Activated CD8-positive, alpha-beta T cell treated with anti-CD3 and anti-CD28 coated beads for 36 hours (primary cell): ENCODE data around the gene CASP6. TPM values are rescaled to one million over a fixed set of nuclear protein-coding genes. Genes with fewer than 3 reads are reported as not detected.

Experiments
- ATAC-seq: fragments of 200-7000 bp; cut with Tn5 transposase; one replicate; pipeline ENCODE4 v1.10.0; 2021; ENCODE audit warnings: mild to moderate bottlenecking, moderate library complexity
- CTCF ChIA-PET: fragments of 350-600 bp; sonication (Branson Sonifier 250); formaldehyde crosslinking; loops from one replicate; lab custom pipeline; 2021; ENCODE audit warnings: antibody characterized with exemption; lab: Charles Lee
- POLR2A ChIA-PET: fragments of 350-600 bp; sonication (Branson Sonifier 250); formaldehyde crosslinking; loops from one replicate; lab custom pipeline; 2021; ENCODE audit warnings: antibody characterized with exemption; lab: Charles Lee
- DNase-seq: peaks from one replicate; pipeline ENCODE4 v3.0.0-alpha.2; 2020
- H3K27ac Mint-ChIP-seq: one replicate; pipeline ENCODE4 v1.8.0; 2021; ENCODE audit warnings: mild to moderate bottlenecking, mixed read lengths
- H3K27me3 Mint-ChIP-seq: one replicate; pipeline ENCODE4 v1.8.0; 2021; ENCODE audit warnings: mixed read lengths
- H3K36me3 Mint-ChIP-seq: one replicate; pipeline ENCODE4 v1.8.0; 2021; ENCODE audit warnings: low read depth, mixed read lengths
- H3K4me1 Mint-ChIP-seq: one replicate; pipeline ENCODE4 v1.8.0; 2021; ENCODE audit warnings: low read depth, mixed read lengths
- H3K4me3 Mint-ChIP-seq: one replicate; pipeline ENCODE4 v1.8.0; 2021; ENCODE audit warnings: mild to moderate bottlenecking, moderate library complexity, mixed read lengths
- H3K9me3 Mint-ChIP-seq: one replicate; pipeline ENCODE4 v1.8.0; 2021; ENCODE audit warnings: mixed read lengths
- intact Hi-C: fragments of 100-400 bp; cut with micrococcal nuclease; formaldehyde crosslinking; loops from one replicate; pipeline ENCODE4 v1.10.0; 2022
- total RNA-seq, 2 experiments: library from RNA; stranded (reverse); gene quantifications; one replicate each; pipeline ENCODE4 v1.2.3, GENCODE V29; 2021
- TF ChIP-seq, protein P1 (sequence below): fragments of 200-600 bp; IDR thresholded peaks from one replicate; pipeline ENCODE4 v1.8.0; 2022; ENCODE audit warnings: antibody characterized with exemption, mild to moderate bottlenecking

Gene CASP6
- total RNA-seq, 2 experiments from 2014 or later: 19.1 to 28.3 TPM

GRCh38 chr4:109675843-109676242 lies 27.4 kb downstream of the CASP6 start:
- TF ChIP-seq, protein P1, sequence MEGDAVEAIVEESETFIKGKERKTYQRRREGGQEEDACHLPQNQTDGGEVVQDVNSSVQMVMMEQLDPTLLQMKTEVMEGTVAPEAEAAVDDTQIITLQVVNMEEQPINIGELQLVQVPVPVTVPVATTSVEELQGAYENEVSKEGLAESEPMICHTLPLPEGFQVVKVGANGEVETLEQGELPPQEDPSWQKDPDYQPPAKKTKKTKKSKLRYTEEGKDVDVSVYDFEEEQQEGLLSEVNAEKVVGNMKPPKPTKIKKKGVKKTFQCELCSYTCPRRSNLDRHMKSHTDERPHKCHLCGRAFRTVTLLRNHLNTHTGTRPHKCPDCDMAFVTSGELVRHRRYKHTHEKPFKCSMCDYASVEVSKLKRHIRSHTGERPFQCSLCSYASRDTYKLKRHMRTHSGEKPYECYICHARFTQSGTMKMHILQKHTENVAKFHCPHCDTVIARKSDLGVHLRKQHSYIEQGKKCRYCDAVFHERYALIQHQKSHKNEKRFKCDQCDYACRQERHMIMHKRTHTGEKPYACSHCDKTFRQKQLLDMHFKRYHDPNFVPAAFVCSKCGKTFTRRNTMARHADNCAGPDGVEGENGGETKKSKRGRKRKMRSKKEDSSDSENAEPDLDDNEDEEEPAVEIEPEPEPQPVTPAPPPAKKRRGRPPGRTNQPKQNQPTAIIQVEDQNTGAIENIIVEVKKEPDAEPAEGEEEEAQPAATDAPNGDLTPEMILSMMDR: no peak

DNA sequence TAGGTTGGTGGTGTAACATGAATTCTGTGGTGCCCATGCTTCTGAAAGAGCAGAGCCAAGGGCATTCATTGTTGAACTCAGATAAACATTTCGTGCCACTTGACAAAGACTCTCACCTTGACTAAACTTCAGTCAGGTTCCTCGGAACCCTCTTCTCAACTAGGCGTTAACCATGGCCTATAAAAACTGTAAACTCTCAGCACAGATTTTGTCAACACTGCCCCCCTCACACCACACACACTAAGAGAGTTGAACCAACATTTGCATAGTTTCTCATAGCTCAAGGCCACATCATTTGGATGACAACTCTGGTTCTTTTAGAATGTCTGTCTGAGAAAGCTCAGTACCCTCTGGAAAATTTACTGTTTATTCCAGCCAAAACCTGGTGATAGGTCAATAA lies 28.1 kb downstream of the CASP6 start:
- intact Hi-C loops: no loop called here
- no peak for DNase-seq
- ChIA-PET POLR2A (interaction anchor here (0.9 kb wide), 1 partner anchor 112 kb away, joined by 3 read pairs; no protein-coding TSS in a partner anchor), CTCF (no interaction called here)
- Mint-ChIP-seq H3K27me3 (no peaks in the 10 kb centered on the region), H3K9me3 (peaks cover 13% of the 10 kb centered on the region), H3K4me3 (no peak overlapping the region), H3K4me1 (peaks cover 32% of the 10 kb centered on the region), H3K27ac (peak overlapping the region; percentile 19), H3K36me3 (peaks cover 49% of the 10 kb centered on the region)
- peak; percentile 32 for ATAC-seq
- TF ChIP-seq, protein P1: no peak

More at GRCh38 chr4:109675843-109676242, 27.4 kb downstream of the CASP6 start:
- H3K4me3 Mint-ChIP-seq: no peak overlapping the region
- peaks cover 10% of the 10 kb centered on the region for H3K9me3 Mint-ChIP-seq
- peak overlapping the region; percentile 19 for H3K27ac Mint-ChIP-seq
- ChIA-PET CTCF (interaction anchor here (1.1 to 1.5 kb wide), 3 partner anchors 15 to 243 kb away, joined by 3 to 5 read pairs (median 3); no protein-coding TSS in a partner anchor), POLR2A (interaction anchor here (0.9 kb wide), 1 partner anchor 113 kb away, joined by 3 read pairs; no protein-coding TSS in a partner anchor)
- no peaks in the 10 kb centered on the region for H3K27me3 Mint-ChIP-seq
- no peak for DNase-seq
- H3K4me1 Mint-ChIP-seq: peaks cover 28% of the 10 kb centered on the region
- H3K36me3 Mint-ChIP-seq: peaks cover 48% of the 10 kb centered on the region
- ATAC-seq: no peak
- intact Hi-C loops: no loop called here

DNA sequence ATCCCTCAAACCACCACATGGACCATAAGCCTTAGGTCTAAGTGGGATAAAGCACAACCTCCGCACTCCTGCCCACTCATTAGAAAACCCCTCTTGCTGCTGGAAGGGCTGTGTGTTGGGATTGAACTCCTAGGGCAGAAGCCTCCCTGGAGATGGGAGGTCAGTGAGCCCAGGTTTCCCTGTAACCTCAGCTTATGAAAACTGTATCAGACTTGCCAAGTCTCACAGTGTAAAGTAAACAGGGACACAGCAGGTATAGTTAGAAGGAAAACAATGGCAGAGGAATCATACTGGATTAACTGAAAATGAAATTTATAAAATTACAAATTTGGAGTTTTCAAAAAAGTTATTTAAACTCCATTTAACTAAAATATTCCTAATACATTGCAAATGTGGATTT lies 29.9 kb downstream of the CASP6 start:
- peaks cover 42% of the 10 kb centered on the region for H3K36me3 Mint-ChIP-seq
- ChIA-PET CTCF (interaction anchor here (1.2 to 1.5 kb wide), 2 partner anchors 10 to 24 kb away, joined by 3 read pairs; no protein-coding TSS in a partner anchor), POLR2A (no interaction called here)
- H3K27me3 Mint-ChIP-seq: no peaks in the 10 kb centered on the region
- peaks cover 49% of the 10 kb centered on the region for H3K4me1 Mint-ChIP-seq
- H3K9me3 Mint-ChIP-seq: peaks cover 13% of the 10 kb centered on the region
- ATAC-seq: no peak
- DNase-seq: no peak
- H3K4me3 Mint-ChIP-seq: no peak overlapping the region
- no peak overlapping the region for H3K27ac Mint-ChIP-seq
- intact Hi-C loops: no loop called here
- TF ChIP-seq, protein P1: no peak

DNA sequence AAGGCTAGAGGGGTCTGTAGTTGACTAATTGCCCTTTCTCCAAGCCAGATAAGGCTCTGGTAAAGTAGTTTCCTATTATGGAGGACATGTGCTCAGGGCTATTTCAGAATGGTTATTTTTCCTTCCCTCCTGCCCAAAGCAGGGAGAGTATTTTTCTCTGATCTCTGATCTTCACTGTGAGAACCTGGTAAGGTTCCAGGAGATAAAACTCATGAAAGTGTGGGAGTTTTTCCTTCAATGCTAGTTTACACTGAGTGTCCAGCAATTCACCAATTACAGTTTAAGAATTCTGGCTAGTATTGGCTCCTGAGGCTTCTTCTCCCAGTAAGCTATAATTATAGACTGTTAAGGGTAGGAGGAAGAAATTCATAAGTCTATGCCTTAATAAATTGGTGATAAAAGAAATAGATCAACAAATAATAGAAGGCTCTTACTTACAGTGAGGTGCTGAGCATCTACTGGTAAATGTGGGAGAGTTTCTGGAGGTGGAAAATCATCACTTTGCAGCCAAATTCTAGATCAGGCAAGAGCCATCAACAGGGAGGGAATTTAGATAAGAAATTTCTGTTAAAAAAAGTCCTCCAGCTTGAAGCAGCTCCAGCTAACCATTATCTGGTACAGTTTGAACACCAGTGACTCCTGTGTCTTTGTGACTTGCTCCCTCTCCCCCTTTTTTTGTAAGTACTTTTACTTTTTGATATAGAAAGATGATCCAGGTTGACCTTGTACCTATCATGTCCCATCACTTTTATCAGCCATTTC lies 30.9 kb downstream of the CASP6 start:
- Mint-ChIP-seq H3K27ac (no peak overlapping the region), H3K36me3 (peaks cover 39% of the 10 kb centered on the region), H3K27me3 (no peaks in the 10 kb centered on the region), H3K4me3 (no peak overlapping the region), H3K9me3 (peaks cover 13% of the 10 kb centered on the region), H3K4me1 (peaks cover 57% of the 10 kb centered on the region)
- ATAC-seq (no peak), DNase-seq (no peak)
- TF ChIP-seq, protein P1: no peak
- CTCF ChIA-PET: interaction anchor here (1.5 kb wide), 1 partner anchor 25 kb away, joined by 3 read pairs; no protein-coding TSS in a partner anchor
- intact Hi-C loops: no loop called here
- POLR2A ChIA-PET: no interaction called here

DNA sequence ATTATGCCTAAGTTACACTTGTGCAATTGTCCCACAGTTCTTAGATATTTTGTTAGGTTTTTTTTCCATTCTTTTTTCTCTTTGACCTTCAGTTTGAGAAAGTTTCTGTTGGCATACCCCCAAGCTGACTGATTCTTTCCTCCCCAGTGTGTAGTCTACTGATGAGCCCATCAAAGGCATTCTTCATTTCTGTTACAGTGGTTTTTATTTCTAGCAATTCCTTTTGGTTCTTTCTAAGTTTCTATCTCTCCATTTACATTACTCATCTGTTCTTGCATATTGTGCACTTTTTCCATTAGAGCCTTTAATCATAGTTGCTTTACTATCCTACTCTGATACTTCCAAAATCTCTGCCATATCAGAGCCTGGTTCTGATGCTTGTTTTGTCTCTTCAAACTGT lies 31.9 kb downstream of the CASP6 start:
- DNase-seq: peak; percentile 42
- intact Hi-C loops: no loop called here
- H3K36me3 Mint-ChIP-seq: peaks cover 42% of the 10 kb centered on the region
- ChIA-PET CTCF (interaction anchor here (1.2 kb wide), 1 partner anchor 12 kb away, joined by 3 read pairs; no protein-coding TSS in a partner anchor), POLR2A (no interaction called here)
- no peak overlapping the region for H3K4me3 Mint-ChIP-seq
- TF ChIP-seq, protein P1: no peak
- peaks cover 13% of the 10 kb centered on the region for H3K9me3 Mint-ChIP-seq
- ATAC-seq: peak; percentile 73
- no peaks in the 10 kb centered on the region for H3K27me3 Mint-ChIP-seq
- H3K4me1 Mint-ChIP-seq: peaks cover 63% of the 10 kb centered on the region
- H3K27ac Mint-ChIP-seq: peak overlapping the region; percentile 87
